Parathyroid adenoma (tissue), 2 donors: Measurements from ENCODE around the gene ACSS2.

ENCODE experiments used
- H2AFZ ChIP-seq: fragments of 300-600 bp; sonication (generic); one replicate; pipeline ENCODE4 v1.7.0; 2017; ENCODE audit warnings: antibody characterized with exemption, mild to moderate bottlenecking
- H3K27ac ChIP-seq: fragments of 300-600 bp; sonication (generic); one replicate; pipeline ENCODE4 v1.7.0; 2017
- H3K27me3 ChIP-seq: fragments of 300-600 bp; sonication (generic); one replicate; pipeline ENCODE4 v1.7.0; 2017; ENCODE audit warnings: low read length; ENCODE audit not compliant: control insufficient read depth, insufficient read depth
- H3K36me3 ChIP-seq: fragments of 300-600 bp; sonication (generic); one replicate; pipeline ENCODE4 v1.7.0; 2017; ENCODE audit warnings: low read length; ENCODE audit not compliant: control insufficient read depth, insufficient read depth
- H3K4me1 ChIP-seq: fragments of 300-600 bp; sonication (generic); one replicate; pipeline ENCODE4 v1.7.0; 2017; ENCODE audit warnings: control low read depth
- H3K4me2 ChIP-seq: fragments of 300-600 bp; sonication (generic); one replicate; pipeline ENCODE4 v1.7.0; 2017; ENCODE audit warnings: low read length
- H3K4me3 ChIP-seq: fragments of 300-600 bp; sonication (generic); one replicate; pipeline ENCODE4 v1.7.0; 2017; ENCODE audit warnings: low read depth, low read length
- H3K79me2 ChIP-seq: fragments of 300-600 bp; sonication (generic); one replicate; pipeline ENCODE4 v1.7.0; 2017; ENCODE audit warnings: control low read depth
- H3K9ac ChIP-seq: fragments of 300-600 bp; sonication (generic); one replicate; pipeline ENCODE4 v1.7.0; 2017; ENCODE audit warnings: mild to moderate bottlenecking
- H3K9me3 ChIP-seq: fragments of 300-600 bp; sonication (generic); one replicate; pipeline ENCODE4 v1.7.0; 2017; ENCODE audit warnings: low read length; ENCODE audit not compliant: control insufficient read depth
- CTCF ChIP-seq: fragments of 300-600 bp; sonication (generic); IDR thresholded peaks from one replicate; pipeline ENCODE4 v1.7.0; 2017; ENCODE audit warnings: antibody characterized with exemption, mild to moderate bottlenecking
- donor health status: primary hyperparathyroidism.

The ACSS2 gene

GRCh38 chr20:34951652-34952051 is 75.2 kb downstream of the ACSS2 start:
- Histone ChIP-seq H3K27ac (no peak overlapping the region), H3K9me3 (no peaks in the 10 kb centered on the region), H3K4me3 (no peak overlapping the region), H3K36me3 (no peaks in the 10 kb centered on the region), H2AFZ (no peak overlapping the region), H3K79me2 (no peaks in the 10 kb centered on the region), H3K9ac (no peak overlapping the region), H3K27me3 (no peaks in the 10 kb centered on the region), H3K4me1 (peaks cover 9% of the 10 kb centered on the region), H3K4me2 (no peak overlapping the region)
- no peak for TF ChIP-seq CTCF

DNA sequence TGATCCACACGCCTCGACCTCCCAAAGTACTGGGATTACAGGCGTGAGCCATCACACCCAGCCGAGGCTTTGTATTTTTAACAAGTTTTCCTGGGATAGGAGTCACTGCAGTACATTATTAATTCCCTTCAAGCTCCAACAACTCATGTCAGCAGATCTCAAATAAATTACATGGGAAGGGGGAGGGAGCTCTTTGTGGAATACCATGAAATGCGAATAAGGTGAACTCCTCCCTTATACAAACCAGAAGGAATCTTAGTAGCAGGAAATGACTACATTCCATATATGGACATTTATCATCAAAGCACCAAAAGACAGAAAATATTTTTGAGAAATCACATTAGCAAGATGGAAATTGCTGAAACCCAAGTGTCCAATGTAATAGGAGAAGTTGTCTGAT is 76.3 kb downstream of the ACSS2 start:
- TF ChIP-seq CTCF = no peak
- Histone ChIP-seq H3K9me3 (no peaks in the 10 kb centered on the region), H2AFZ (no peak overlapping the region), H3K27me3 (no peaks in the 10 kb centered on the region), H3K4me2 (no peak overlapping the region), H3K4me1 (peaks cover 9% of the 10 kb centered on the region), H3K79me2 (no peaks in the 10 kb centered on the region), H3K4me3 (no peak overlapping the region), H3K36me3 (no peaks in the 10 kb centered on the region), H3K9ac (no peak overlapping the region), H3K27ac (no peak overlapping the region)

GRCh38 chr20:34953960-34954359 is 77.5 kb downstream of the ACSS2 start:
- Histone ChIP-seq H3K79me2 (no peaks in the 10 kb centered on the region), H3K36me3 (no peaks in the 10 kb centered on the region), H3K4me3 (no peak overlapping the region), H2AFZ (no peak overlapping the region), H3K27me3 (no peaks in the 10 kb centered on the region), H3K9me3 (no peaks in the 10 kb centered on the region), H3K4me2 (no peak overlapping the region), H3K27ac (no peak overlapping the region), H3K9ac (no peak overlapping the region), H3K4me1 (peaks cover 9% of the 10 kb centered on the region)
- TF ChIP-seq CTCF = no peak

DNA sequence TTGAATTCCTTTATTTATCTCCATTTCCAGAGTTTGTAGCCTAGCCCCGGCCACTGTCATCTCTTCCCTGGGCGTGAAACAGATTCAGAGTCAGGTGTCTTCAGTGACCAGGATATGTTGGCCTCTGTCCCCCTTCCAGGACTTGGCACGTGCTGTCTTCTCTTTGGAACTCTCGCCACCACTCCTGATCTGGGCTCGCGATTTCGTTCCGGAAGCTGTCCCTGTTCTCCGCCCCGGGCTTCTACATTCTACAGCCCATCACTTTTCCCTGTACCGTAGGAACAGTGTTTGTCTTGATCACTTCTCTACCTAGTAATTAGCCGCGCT is 78.5 kb downstream of the ACSS2 start:
- Histone ChIP-seq H3K4me2 (peak overlapping the region; percentile 99), H3K9me3 (no peaks in the 10 kb centered on the region), H3K9ac (no peak overlapping the region), H2AFZ (peak overlapping the region; percentile 100), H3K4me1 (peaks cover 9% of the 10 kb centered on the region), H3K4me3 (peak overlapping the region; percentile 89), H3K27me3 (no peaks in the 10 kb centered on the region), H3K36me3 (no peaks in the 10 kb centered on the region), H3K79me2 (no peaks in the 10 kb centered on the region), H3K27ac (peak overlapping the region; percentile 94)
- TF ChIP-seq CTCF = no peak

DNA sequence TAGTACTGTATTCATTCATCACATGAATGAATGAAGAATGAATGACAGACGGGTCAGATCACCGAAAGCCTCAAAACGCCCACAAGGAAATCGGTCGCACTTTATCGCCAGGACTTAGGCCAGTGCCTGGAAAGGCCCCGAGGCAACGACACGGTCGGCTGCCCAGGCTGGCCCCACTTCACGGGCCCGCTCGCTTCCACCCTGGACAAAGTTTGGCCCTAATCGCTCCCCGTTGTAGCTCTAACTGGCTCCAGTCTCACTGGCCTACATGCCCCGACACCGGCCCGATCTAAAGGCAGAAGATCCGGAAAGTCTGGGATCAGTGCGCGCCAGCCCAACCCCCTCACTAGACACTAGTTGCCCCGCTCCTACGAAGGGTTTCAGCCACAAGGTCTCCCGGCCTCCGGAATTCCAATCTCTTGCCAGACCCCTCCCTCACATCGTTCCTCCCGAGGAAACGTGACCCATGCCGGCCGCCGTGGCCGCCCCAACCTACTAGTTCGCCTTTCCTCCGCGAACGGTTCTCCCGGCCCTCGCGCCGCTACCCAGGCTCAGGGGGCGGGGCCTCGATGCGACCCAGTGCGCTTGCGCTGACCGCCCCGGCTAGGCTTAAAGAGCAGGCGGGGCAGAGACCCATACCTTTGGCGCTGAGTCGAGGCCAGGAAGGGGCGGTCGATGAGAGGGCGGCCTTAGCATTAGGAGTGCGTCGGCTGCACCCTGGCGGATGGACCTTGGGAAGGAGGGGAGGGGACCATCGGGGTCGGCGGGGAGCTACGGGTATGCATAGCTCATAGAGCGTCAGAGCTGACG is 79.0 kb downstream of the ACSS2 start, which contains the start of the genes GSS and MYH7B:
Gene GSS, minus strand, starts transcription at position 576 of the 810 bp plus-strand sequence. CDS start 3,954 bp downstream, outside the sequence.
Gene MYH7B, plus strand, starts transcription at position 638 of the 810 bp plus-strand sequence. CDS start 22,138 bp downstream, outside the sequence.
- peak; percentile 33 for TF ChIP-seq CTCF
- peak within 1 kb of the TSS; percentile 89 for H3K4me3 ChIP-seq
- no peaks in the 10 kb centered on the region for H3K27me3 ChIP-seq
- H3K4me1 ChIP-seq = peaks cover 9% of the 10 kb centered on the region
- H3K4me2 ChIP-seq = peak within 1 kb of the TSS; percentile 99
- no peaks in the 10 kb centered on the region for H3K79me2 ChIP-seq
- no peaks in the 10 kb centered on the region for H3K9me3 ChIP-seq
- H3K27ac ChIP-seq = peak within 1 kb of the TSS; percentile 94
- H3K36me3 ChIP-seq = no peaks in the 10 kb centered on the region
- H3K9ac ChIP-seq = peak within 1 kb of the TSS; percentile 84
- peak within 1 kb of the TSS; percentile 100 for H2AFZ ChIP-seq
